Left kidney (tissue), 2 donors: Measurements from ENCODE around the gene SMARCA4. TPM values are rescaled to one million over a fixed set of nuclear protein-coding genes. Genes with fewer than 3 reads are reported as not detected.
"Not testable (repeated sequence)": the region's sequence is repeated elsewhere in the genome, so short reads cannot be mapped to it uniquely, and the experiment has no call there.

Source experiments
- DNase-seq: peaks from one replicate; pipeline ENCODE4 v3.0.0-alpha.2; 2013
- polyA plus RNA-seq: library from polyadenylated mRNA; unstranded; fragments of 120-200 nt; gene quantifications from one replicate; pipeline ENCODE4 v1.2.1, GENCODE V29; 2013; ENCODE audit not compliant: insufficient read length

Gene SMARCA4
- polyA plus RNA-seq, 1 donor, result 169 TPM

DNA sequence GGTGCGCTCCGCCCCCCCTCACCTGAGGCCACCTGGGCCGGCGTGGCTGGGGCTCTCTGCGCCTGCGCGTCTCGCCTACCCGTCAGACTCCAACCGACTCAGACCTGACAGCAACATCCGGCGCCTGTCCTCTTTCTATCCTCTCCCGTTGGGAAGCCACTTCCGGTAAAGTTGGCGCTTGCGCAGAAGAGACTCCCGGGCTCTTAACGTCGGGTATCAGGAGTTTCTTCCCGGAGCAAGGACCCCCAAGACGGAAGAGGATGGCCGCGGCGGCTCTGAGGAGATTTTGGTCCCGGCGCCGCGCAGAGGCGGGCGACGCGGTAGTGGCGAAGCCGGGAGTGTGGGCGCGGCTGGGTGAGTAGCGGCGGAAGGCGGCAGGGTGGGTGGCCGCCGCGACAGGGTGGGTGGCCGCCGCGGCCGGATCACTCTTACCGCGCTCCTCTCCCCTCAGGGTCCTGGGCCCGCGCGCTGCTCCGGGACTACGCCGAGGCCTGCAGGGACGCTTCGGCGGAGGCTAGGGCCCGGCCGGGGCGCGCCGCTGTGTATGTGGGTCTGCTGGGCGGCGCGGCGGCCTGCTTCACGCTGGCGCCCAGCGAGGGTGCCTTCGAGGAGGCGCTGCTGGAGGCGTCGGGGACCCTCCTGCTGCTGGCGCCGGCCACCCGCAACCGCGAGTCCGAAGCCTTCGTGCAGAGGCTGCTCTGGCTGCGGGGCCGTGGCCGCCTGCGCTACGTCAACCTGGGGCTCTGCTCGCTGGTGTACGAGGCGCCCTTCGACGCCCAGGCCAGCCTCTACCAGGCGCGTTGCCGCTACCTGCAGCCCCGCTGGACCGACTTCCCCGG lies 32.0 kb upstream of the SMARCA4 start, which contains the start of the genes TIMM29 and YIPF2:
Gene TIMM29 (plus strand): TSS at position 249 of the 839 bp plus-strand sequence. CDS start 12 bp downstream, at position 261.
Gene YIPF2 (minus strand): TSS at position 77 of the 839 bp plus-strand sequence. CDS start 229 bp downstream, outside the sequence.
- peak; percentile 99 for DNase-seq

DNA sequence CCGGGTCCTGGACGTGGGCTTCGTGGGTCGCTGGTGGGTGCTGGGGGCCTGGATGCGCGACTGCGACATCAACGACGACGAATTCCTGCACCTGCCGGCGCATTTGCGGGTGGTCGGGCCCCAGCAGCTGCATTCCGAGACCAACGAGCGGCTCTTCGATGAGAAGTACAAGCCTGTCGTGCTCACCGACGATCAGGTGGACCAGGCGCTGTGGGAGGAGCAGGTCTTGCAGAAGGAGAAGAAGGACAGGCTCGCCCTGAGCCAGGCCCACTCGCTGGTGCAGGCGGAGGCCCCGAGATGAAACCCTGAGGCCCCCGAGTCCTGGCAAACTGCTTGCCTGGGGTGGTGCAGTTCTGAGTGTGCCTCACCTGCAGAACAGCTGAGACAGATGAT lies 31.4 kb upstream of the SMARCA4 start:
- no peak for DNase-seq

DNA sequence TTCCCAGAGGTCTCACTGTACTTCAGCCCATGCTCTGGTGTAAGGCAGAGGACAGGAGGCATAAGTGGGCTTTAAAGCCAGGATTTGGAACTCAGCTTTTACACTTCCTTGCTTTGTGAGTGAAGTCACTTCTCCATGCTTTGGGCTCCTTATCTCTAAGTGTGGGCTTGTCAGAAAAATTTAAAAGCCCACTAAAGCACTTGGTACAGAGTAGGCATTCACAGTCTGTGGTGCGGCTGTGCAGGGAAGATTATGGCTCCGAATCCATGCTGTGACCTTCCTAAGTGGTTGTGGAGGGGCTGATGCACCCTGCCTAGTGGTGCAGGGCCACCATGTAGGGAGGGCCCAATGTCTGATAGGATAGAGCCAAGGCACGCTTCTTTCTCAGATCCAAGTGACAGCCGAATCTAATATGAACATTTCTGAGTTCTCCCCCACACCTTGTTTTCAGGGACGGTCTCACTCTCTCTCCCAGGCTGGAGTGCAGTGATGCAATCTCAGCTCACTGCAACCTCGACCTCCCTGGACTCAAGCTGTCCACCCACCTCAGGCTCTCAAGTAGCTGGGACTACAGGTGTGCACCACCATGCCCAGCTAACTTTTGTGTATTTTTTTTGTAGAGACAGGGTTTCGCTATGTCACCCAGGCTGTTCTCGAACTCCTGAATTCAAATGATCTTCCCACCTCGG lies 25.3 kb upstream of the SMARCA4 start:
- DNase-seq, result no peak

DNA sequence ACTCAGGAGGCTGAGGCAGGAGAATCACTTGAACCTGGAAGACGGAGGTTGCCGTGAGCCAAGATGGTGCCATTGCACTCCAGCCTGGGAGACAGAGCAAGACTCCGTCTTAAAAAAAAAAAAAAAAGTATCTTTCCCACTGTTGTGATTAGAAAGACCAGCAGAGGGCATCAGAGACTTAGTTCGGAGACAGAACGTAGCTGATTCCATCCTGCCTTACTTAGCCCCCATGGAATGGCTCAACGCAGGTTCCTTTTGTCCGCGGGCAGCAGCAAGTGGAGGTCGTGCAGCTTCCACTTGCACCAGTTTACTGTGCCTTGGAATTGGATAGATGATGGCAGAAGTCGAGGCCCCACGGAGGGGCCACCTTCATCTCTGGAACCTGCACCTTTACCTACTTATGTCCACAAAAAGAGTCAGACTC lies 24.2 kb upstream of the SMARCA4 start:
- peak; percentile 88 for DNase-seq

DNA sequence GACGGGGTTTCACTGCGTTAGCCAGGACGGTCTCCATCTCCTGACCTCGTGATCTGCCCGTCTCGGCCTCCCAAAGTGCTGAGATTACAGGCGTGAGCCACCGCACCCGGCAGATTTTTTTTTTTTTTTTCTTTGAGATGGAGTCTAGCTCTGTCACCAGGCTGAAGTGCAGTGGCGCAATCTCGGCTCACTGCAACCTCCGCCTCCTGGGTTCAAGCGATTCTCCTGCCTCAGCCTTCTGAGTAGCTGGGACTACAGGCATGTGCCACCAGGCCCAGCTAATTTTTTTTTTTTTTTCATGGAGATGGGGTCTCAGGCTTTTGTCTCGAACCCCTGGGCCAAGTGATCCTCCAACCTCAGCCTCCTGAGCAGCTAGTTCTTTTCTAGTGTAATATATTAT lies 19.2 kb upstream of the SMARCA4 start:
- not testable (repeated sequence) for DNase-seq

DNA sequence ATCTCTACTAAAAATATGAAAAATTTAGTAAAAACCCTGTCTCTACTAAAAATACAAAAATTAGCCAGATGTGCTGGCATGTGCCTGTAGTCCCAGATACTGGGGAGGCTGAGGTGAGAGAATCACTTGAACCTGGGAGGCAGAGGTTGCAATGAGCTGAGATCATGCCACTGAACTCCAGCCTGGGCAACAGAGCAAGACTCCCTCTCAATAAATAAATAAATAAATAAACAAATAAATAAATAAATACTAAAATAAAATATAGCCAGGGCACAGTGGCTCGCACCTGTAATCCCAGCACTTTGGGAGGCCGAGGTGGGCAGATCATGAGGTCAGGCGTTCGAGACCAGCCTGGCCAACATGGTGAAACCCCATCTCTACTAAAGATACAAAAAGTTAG lies 17.4 kb upstream of the SMARCA4 start:
- not testable (repeated sequence) for DNase-seq

DNA sequence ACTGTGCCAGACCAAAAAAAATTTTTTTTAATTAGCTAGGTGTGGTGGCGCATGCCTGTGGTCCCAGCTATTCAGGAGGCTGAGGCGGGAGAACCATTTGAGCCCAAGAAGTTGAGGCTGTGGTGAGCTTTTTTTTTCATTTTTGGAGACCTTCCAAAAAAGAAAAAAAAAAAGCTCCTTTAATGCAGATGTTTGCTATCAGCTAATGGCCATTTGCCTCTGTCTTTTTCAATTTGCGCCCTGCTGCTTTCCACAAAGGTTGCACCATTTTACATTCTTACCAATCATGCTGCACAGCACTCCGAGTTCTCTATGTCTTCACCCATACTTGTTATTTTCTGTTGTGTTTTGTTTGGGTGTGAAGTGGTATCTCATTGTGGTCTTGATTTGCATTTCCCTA lies 15.6 kb upstream of the SMARCA4 start:
- no peak for DNase-seq

DNA sequence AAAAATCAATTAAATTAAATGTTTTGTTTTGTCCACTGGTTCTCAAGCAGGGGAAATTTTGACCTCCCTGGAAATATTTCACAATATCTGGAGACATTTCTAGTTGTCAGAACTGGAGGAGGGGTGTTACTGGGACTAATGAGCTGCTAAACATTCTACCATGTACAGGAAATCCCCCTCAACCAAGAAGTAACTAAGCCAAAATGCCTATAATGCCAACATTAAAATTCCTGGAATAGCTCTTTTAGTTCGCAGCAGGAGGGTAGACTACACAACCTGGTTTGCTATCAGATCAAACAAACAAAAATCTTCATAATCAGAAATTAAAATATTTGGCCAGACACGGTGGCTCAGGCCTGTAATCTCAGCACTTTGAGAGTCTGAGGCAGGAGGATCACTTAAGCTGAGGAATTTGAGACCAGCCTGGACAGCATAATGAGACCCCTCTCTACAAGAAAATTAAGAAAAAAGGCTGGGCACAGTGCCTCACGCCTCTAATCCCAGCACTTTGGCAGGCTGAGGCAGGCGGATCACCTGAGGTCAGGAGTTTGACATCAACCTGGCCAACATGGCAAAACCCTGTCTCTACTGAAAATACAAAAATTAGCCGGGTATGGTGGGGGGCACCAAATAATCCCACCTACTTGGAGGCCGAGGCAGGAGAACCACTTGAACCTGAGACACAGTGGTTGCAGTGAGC lies 13.7 kb upstream of the SMARCA4 start:
- no peak for DNase-seq

DNA sequence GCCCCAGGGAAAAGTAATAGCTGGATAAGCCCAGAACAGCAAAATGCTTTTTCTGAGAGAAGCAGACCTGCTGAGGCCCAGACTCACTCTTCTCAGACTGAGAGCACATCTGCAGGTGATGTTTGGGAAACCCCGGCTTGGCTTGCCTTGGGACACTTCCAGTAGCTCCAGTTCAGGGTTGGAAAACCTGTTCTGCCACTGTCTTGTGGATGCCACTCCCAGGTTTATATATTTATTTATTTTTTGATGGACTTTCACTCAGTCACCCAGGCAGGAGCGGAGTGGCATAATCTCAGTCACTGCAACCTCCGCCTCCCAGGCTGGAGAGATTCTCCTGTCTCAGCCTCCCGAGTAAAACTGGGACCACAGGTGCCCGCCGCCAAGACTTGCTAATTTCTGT lies 8.0 kb upstream of the SMARCA4 start:
- no peak for DNase-seq

DNA sequence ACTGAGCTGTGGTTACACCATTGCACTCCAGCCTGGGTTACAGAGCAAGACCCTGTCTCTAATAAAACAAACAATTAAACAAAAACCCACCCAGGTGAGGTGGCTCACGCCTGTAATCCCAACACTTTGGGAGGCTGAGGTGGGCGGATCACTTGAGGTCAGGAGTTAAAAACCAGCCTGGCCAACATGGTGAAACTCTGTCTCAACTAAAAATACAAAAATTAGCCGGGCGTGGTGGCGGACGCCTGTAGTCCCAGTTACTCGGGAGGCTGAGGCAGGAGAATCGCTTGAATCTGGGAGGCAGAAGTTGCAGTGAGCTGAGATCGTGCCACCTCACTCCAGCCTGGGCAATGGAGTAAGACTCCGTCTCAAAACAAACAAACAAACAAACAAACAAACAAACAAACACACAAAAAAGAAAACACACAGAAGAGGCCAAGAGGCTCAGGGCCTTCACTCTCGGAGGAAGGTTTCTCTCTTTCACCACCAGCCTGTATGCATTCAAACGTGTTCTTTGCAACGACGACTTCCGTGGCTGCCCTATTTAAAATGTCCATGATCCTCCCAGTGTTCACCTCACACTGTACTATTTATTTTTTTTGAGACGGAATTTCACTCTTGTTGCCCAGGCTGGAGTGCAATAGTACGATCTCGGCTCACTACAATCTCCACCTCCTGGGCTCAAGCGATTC lies 1.4 kb upstream of the SMARCA4 start:
- DNase-seq, result not testable (repeated sequence)

DNA sequence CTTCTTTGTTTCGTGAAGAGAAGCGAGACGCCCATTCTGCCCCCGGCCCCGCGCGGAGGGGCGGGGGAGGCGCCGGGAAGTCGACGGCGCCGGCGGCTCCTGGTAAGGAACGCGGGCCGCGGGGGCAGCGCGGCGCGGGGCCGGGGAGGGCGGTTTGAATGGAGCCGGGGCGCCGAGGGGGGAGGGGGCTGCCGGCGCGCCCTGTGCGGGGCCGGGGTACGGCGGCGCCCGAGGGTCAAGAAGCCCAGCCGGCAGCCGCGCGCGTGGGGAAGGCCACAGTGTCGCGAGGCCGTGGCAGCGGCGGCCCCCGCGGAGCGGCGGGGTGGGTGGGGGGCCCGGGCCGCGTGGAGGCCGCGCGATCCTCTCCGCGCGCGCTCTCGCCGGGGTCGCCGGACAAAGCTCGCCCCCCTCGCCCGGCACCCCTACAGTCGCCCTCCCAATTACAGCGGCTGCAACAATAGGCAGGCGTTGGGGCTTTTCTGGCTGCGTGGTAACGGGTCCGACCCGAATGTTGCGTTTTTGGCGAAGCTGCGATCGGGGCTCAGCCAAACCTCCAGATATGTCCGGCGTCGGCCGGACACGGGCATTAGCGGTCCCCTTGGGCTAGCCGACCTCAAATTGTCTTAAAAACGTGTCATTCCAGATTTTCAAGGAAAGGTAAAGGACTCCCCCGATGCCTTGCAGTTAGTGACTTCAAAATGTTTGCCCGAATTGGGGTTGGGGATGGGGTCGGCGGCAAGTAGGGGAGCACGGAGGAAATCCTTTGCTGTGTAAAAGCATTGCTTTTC lies 437 bp downstream of the SMARCA4 start:
- DNase-seq, result peak; percentile 39

DNA sequence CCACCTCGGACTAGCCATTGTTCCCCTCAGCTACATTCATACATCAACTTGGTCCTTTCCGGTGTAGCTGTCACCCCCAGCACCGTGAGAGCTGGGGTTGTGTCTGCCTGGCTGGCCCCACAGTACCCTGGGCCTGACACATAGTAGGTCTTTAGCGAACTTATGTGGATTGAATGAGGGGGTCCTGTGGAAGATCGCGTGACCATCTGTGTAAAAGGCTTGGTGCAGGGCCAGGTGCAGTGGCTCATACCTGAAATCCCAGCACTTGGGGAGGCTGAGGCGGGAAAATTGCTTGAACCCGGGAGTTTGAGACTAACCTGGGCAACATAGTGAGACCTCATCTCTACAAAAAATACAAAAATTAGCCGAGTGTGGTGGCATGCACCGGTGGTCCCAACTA lies 2.0 kb downstream of the SMARCA4 start:
- DNase-seq, result no peak

DNA sequence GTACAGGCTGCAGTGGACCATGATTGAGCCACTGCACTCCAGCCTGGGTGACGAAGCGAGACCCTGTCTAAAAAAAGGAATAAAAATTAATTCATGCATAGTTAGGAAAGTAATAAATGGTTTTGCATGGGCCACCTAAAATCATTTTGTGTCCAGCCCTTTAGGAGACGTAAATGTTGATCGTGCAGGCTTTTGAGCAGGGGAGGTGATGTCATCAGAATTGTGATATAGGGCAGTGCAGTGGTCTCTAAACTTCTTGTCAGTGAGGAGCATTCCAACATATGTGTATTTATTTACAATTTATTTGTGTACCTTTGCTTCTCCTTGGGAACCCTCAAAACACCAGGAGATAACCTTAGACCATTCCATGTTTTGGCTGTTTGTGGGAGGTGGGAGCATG lies 3.0 kb downstream of the SMARCA4 start:
- DNase-seq, result no peak

DNA sequence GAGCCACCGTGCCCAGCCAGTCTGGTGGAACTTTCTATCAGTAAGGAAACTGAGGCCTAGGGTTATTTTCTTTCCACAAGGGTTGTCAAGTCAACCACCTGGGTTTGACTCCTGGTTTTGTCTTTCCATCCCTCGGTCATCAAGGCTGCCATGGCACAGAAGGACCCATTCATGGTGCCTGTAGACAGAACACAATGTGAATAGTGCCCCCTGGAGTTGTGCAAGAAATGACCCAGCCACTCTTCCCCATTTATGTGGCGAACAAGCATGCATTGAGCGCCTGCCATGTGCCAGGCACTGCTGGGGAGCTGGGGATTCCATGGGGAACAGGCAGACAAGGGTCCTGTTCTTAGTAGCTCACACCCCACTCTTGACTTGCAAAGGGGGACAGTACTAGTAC lies 4.1 kb downstream of the SMARCA4 start:
- no peak for DNase-seq

DNA sequence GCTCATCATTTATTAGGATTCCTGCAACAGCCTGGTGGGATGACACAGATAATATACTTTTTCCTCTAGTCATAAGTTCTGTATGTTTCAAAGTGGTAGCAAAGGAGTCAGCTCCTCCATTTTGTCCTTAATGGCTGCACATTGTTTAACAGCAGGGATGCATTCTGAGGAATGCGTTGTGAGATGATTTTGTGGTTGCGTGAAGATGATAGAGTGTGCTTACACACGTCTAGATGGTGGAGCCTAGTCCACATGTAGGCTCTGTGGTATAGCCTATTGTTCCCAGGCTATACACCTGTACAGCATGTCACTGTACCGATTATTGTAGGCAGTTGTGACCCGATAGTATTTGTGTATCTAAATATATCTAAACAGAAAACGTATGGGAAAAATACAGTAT lies 4.6 kb downstream of the SMARCA4 start:
- DNase-seq, result no peak

DNA sequence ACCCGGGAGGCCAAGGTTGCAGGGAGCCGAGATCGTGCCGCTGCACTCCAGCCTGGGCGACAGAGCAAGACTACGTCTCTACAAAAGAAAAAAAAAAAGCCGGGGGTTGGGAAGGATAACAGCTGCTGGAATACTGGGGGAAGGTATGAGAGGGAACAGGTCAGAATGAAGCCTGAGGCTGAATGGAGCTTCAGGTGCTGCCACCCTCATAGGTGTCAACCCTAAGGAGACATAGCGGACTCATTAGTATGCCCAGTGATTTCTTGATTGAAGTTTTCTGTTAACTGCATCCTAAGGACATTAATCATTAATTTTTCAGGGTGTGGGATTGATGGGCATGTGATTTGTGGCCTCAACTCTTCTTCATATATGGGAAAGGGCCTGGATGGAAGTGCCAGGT lies 6.0 kb downstream of the SMARCA4 start:
- DNase-seq, result no peak

DNA sequence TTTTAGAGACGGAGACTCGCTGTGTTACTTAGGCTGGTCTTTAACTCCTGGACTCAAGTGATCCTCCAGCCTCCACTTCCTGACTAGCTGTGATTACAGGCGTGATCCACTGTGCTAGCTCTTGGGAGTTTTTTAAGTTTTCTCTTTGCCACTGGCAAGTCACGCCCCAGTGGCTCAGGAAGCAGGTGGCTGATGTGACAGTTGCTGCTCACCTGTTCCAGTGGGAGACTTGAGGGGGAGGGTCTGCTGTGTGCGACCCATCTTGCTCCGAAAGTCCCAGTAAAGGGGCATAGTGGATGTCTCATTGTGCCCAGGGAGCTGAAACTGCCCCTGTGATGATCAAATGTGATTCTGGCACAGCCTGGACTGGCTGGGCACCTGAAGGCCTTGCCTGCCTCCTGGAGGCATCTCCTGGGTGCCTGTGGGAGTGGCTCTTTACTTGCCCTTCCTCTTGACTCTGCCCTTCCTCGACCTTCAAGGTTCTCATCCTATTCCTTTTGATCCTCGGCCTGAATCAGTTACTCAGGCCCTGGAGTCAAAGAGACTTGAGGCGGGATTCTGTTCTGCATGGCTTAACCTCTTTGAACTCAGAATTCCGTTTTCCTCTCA lies 7.8 kb downstream of the SMARCA4 start:
- DNase-seq, result peak; percentile 25

DNA sequence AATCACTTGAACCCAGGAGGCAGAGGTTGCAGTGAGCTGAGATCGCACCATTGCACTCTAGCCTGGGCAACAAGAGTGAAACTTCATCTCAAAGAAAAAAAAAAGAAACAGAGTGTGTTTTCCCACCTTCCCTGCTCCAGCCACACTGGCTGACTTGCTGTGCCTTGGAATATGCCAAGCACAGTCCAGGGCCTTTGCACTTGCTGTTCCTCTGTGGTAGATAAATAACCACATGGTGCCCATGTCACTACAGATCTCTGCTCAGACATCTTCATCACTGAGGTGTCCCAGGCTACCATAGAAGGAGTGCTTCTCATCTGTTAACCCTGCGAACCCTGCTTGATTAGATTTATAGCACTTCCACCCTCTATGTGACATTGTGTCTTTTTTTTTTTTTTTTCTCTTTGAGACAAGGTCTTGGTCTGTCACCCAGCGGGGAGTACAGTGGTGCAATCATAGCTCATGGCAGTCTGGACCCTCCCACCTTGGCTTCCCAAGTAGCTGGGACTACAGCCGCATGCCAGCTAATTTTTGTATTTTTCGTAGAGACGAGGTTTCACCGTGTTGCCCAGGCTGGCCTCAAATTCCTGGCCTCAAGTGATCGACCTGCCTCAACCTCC lies 10.4 kb downstream of the SMARCA4 start:
- no peak for DNase-seq

DNA sequence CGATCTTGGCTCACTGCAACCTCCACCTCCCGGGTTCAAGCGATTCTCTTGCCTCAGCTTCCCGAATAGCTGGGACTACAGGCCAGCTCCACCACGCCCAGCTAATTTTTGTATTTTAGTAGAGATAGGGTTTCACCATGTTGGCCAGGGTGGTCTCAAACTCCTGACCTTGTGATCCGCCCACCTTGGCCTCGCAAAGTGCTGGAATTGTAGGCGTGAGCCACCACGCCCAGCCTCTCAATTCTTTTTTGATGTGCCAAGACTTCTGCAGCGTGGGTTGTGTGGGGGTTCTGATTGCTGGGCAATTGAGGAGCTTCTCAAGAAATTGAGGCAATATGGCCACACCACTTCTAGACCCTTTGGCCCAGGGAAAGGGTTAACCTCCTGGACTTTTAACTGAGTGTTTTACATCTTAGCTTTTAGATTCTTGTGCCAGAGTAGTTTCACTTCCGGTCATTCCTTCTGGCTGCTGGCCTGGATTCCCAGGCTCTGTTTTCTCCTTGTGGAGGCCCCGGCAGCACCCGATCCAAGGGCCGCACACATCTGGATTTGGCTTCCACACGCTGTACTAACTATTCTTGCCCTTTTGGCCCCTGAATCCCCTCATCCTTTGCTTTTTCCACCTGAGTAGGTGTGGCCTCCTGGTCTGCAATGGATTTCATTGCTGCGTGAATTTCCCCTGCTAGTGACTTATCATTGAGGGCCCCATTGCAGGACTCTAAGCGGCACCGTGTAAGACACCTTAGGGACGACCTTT lies 14.7 kb downstream of the SMARCA4 start:
- peak; percentile 54 for DNase-seq
